ENCODE data around the gene MYBPC2. TPM values are rescaled to one million over a fixed set of nuclear protein-coding genes. Genes with fewer than 3 reads are reported as not detected.

The MYBPC2 gene
- total RNA-seq, 1 experiment from 2014 or later, result 13.8 TPM

DNA sequence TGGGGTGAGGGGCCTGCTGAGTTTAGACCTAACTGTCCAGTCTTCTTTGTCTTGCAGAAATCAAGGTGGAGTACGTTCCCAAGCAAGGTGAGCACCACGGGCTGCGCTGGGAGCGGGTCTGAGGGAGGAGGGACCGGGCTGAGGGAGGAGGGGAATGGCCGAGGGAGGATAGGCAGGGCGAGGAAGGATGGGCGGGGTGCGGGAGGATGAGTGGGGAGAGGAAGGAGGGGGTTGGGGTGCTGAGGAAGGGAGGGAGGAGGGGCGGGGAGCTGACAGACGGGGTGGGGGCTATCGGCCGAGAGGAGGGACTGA, 18.5 kb downstream of the MYBPC2 start:
- Histone ChIP-seq H3K27me3 (no peaks in the 10 kb centered on the region), H3K9me3 (replicated peaks) (no peaks in the 10 kb centered on the region; the same call in 1 of the 2 replicates), H3K4me3 (no peak overlapping the region), H3K4me1 (no peaks in the 10 kb centered on the region), H3K27ac (no peak overlapping the region), H3K36me3 (no peaks in the 10 kb centered on the region; the same call in 1 of the 2 replicates)
- DNase-seq, result no peak

DNA sequence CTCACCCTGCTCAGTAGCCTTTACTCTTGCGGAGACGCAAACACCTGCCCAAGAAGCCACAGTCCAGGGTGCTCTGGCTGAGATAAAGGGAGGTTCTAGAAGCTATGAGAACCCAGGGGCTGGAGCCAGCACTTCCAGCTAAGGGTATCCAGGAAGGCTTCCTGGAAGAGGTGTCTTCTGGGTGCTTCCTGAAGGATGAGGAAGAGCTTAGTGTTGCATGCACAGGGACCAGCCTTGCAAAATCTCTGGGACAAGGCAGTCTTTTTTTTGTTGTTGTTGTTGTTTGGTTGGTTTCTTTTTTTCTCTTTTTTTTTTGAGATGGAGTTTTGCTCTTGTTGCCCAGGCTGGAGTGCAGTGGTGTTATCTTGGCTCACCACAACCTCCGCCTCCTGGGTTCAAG, 20.6 kb downstream of the MYBPC2 start:
- no peak overlapping the region for H3K27ac ChIP-seq
- no peak for DNase-seq
- no peaks in the 10 kb centered on the region; the same call in 1 of the 2 replicates for H3K36me3 ChIP-seq
- H3K9me3 ChIP-seq (replicated peaks), result no peaks in the 10 kb centered on the region
- H3K27me3 ChIP-seq, result no peaks in the 10 kb centered on the region
- H3K4me1 ChIP-seq, result no peaks in the 10 kb centered on the region
- H3K4me3 ChIP-seq, result no peak overlapping the region

DNA sequence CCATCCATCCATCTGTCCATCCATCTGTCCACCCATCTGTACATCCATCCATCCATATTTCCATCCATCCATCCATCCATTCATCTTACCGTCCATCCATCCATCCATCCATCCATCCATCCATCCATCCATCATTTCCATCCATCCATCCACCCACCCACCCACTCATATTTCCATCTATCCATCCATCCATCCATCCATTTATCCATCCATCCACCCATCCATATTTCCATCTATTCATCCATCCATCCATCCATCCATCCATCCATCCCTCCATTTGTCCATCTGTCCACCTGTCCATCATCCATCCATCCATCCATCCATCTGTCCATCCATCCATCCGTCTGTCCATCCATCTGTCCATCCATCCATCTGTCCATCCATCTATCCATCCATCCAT, 23.3 kb downstream of the MYBPC2 start:
- Histone ChIP-seq H3K36me3 (no peaks in the 10 kb centered on the region; the same call in 1 of the 2 replicates), H3K27ac (no peak overlapping the region), H3K9me3 (replicated peaks) (no peaks in the 10 kb centered on the region), H3K27me3 (no peaks in the 10 kb centered on the region), H3K4me3 (no peak overlapping the region), H3K4me1 (peaks cover 9% of the 10 kb centered on the region)
- no peak for DNase-seq

DNA sequence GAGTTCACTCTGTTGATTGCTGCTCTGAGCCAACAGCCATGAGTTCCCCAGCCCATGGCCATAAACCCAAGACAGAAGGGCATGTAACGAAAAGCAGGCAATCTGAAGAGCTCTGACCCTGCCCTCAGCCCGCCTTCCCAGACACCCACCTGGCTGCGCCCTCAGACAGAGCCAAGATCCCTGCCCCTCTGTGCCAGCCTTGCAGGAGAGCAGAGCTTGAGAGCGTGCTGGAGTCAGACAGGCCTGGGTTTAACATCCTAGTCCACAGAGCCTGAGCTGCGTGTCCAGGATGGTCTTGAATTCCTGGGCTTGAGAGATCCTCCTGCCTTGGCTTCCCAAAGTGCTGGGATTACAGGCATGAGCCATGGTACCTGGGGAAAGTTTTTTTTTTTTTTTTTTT, 24.6 kb downstream of the MYBPC2 start:
- H3K4me1 ChIP-seq, result peaks cover 9% of the 10 kb centered on the region
- no peaks in the 10 kb centered on the region for H3K27me3 ChIP-seq
- H3K36me3 ChIP-seq, result no peaks in the 10 kb centered on the region; the same call in 1 of the 2 replicates
- no peak overlapping the region for H3K27ac ChIP-seq
- H3K4me3 ChIP-seq, result no peak overlapping the region
- no peak for DNase-seq
- no peaks in the 10 kb centered on the region for H3K9me3 ChIP-seq (replicated peaks)

DNA sequence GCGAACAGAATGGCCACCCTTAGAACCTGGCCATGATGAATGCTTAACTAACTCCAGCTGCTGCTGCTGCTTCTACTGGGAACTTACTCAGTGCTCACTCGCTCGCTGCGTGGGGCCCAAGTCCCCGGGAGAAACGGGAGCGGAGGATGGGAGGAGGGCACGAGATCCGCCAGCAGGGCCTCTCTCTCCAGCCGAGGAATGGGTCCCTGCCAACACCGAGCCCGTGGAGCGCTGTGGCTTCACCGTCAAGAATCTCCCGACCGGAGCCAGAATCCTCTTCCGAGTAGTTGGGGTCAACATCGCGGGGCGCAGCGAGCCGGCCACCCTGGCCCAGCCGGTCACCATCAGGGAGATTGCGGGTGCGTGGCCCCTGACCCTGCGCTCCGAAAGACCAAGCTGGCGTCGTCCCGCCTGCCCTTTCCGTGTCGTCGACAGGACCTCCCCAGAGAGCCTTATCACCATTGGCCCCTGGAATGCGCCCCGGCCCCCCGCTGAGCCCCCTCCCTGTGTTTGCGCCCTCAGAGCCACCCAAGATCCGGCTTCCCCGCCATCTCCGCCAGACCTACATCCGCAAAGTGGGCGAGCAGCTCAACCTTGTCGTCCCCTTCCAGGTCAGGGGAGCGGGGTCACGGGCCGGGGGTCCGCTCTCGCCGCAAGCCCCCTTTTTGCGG, 25.8 kb downstream of the MYBPC2 start:
- Histone ChIP-seq H3K36me3 (no peaks in the 10 kb centered on the region; the same call in 1 of the 2 replicates), H3K27me3 (no peaks in the 10 kb centered on the region), H3K9me3 (replicated peaks) (no peaks in the 10 kb centered on the region), H3K4me1 (peaks cover 9% of the 10 kb centered on the region), H3K27ac (no peak overlapping the region), H3K4me3 (no peak overlapping the region)
- DNase-seq, result no peak

DNA sequence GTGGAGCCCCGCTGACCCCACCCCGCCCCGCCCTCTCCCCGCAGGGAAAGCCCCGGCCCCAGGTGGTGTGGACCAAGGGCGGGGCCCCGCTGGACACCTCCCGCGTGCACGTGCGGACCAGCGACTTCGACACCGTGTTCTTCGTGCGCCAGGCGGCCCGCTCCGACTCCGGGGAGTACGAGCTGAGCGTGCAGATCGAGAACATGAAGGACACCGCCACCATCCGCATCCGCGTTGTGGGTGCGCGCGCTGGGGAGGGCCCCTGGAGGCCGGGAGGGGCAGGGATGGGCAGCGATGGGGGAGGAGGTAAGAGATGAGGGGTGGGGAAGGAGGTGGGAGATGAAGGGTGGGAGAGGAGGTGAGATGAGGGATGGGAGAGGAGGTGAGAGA, 26.4 kb downstream of the MYBPC2 start:
- no peak for DNase-seq
- no peaks in the 10 kb centered on the region; the same call in 1 of the 2 replicates for H3K36me3 ChIP-seq
- no peaks in the 10 kb centered on the region for H3K27me3 ChIP-seq
- no peaks in the 10 kb centered on the region for H3K9me3 ChIP-seq (replicated peaks)
- peaks cover 9% of the 10 kb centered on the region for H3K4me1 ChIP-seq
- H3K27ac ChIP-seq, result no peak overlapping the region
- H3K4me3 ChIP-seq, result no peak overlapping the region

DNA sequence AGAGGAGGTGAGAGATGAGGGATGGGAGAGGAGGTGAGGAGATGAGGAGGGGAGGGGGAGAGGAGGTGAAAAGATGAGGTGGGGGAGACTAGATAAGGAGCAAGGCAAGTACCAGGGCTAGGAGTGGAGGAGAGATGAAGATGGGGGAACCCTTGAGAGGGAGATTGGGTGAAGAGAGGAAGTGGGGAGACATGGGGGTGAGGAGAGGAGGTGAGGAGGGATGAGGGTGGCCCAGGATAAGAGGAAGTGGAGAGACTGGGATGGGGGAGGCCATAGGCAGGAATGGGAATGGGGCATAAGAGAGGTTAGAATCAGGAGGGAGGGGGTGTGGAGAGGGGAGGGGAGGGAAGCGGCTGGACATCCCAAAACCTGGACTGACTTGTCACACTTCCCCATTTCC, 26.9 kb downstream of the MYBPC2 start:
- H3K36me3 ChIP-seq, result no peaks in the 10 kb centered on the region; the same call in 1 of the 2 replicates
- no peak for DNase-seq
- H3K4me1 ChIP-seq, result peaks cover 9% of the 10 kb centered on the region
- no peak overlapping the region for H3K4me3 ChIP-seq
- H3K27ac ChIP-seq, result no peak overlapping the region
- H3K27me3 ChIP-seq, result no peaks in the 10 kb centered on the region
- no peaks in the 10 kb centered on the region for H3K9me3 ChIP-seq (replicated peaks)

DNA sequence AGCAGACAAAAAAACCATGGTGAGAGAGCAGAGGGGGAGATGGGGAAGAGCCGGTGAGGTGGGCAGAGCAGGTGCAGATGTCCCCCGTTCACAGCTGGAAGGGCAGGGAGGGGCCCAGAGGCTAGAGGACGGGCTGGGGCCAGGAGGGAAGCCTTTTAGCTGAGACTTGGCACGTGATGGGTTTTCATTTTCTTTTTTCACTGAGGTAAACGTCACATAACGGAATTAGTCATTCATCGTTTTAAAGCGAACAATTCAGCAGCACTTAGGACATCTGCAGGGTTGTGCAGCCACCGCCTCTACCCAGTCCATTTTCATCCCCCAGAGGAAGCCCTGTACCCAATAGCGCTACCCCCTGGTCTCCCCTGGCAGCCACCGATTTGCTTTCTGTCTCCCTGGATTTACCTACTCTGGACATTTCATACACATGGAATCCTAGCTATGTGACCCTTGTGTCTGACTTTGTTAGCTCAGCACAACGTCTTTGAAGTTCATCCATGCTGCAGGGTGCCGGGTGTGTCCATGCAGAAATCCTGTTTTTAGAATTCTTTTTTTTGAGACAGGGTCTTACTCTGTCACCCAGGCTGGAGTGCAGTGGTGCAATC, 27.6 kb downstream of the MYBPC2 start:
- Histone ChIP-seq H3K4me1 (peaks cover 9% of the 10 kb centered on the region), H3K36me3 (no peaks in the 10 kb centered on the region; the same call in 1 of the 2 replicates), H3K27ac (no peak overlapping the region), H3K9me3 (replicated peaks) (no peaks in the 10 kb centered on the region), H3K27me3 (no peaks in the 10 kb centered on the region), H3K4me3 (no peak overlapping the region)
- DNase-seq, result peak in 1 of 2 experiments; percentile 42

DNA sequence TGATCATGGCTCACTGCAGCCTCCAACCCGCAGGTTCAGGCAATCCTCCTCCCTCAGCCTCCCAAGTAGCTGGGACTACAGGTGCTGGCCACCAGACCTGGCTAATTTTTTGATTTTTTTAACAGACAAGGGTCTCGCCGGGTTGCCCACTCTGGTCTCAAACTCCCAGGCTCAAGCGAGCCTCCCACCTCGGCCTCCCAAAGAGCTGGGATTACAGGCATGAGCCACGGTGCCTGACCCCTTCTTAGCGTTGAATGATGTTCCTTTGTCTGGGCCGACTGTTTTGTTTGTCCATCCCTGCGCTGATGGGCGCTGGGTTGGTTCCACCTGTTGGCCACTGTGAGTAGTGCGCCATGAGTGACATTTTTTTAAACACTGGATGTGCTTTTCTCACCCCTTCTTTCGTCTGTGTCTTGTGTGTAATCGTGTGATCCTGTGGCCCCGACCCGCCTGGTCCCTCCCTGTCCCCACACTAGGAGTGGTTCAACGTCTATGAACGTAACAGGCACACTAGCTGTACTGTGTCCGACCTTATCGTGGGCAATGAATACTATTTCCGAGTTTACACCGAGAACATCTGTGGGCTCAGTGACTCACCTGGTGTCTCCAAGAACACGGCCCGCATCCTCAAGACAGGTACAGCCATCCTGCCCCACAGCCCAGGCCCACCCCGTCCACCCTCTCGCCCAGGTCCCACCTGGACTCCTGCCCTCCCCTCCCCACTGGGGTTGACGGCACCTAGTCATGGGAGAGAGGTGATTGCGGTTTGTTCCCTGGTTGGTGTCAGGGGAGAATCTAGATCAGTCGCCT, 28.6 kb downstream of the MYBPC2 start:
- Histone ChIP-seq H3K27ac (no peak overlapping the region), H3K36me3 (no peaks in the 10 kb centered on the region), H3K4me1 (peaks cover 14% of the 10 kb centered on the region), H3K9me3 (replicated peaks) (no peaks in the 10 kb centered on the region), H3K4me3 (no peak overlapping the region), H3K27me3 (no peaks in the 10 kb centered on the region)
- peak; percentile 60 to 84 for DNase-seq

DNA sequence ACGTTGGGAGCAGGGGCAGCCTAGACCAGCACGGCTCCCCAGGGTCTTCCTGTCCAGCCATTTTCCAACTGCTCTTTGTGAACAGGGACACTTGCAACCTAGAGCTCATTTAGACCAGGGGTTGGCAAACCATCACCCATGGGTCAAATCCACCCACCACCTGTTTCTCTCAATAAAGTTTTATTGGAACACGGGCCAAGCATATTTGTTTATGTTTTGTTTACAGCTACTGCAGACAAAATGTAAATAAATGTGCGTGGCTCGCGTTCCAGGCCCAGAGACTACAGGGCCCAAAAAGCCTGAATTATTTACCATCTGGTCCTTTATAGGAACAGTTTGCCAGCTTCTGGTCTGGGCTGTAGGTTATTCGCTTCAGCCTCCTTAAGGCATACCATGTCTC, 30.3 kb downstream of the MYBPC2 start:
- Histone ChIP-seq H3K4me3 (no peak overlapping the region), H3K9me3 (replicated peaks) (no peaks in the 10 kb centered on the region), H3K27ac (no peak overlapping the region), H3K27me3 (no peaks in the 10 kb centered on the region), H3K36me3 (no peaks in the 10 kb centered on the region), H3K4me1 (peaks cover 23% of the 10 kb centered on the region)
- no peak for DNase-seq

DNA sequence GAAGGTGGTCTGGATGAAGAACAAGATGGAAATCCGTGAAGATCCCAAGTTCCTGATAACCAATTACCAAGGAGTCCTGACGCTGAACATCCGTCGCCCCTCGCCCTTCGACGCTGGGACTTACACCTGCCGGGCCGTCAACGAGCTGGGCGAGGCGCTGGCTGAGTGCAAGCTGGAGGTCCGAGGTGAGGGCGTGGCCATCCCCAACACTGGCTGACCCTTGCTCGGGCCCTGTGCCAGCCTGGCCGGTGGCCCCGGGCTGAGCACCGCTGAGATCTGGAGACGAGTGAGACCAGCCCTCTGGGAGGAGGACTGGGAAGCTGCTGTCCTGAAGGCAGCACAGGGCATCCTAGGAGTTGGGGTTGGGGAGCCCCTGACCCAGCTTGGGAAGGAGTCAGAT, 31.7 kb downstream of the MYBPC2 start:
- no peak for DNase-seq
- H3K27me3 ChIP-seq, result no peaks in the 10 kb centered on the region
- H3K36me3 ChIP-seq, result no peaks in the 10 kb centered on the region
- H3K9me3 ChIP-seq (replicated peaks), result no peaks in the 10 kb centered on the region
- peaks cover 23% of the 10 kb centered on the region for H3K4me1 ChIP-seq
- no peak overlapping the region for H3K27ac ChIP-seq
- no peak overlapping the region for H3K4me3 ChIP-seq

DNA sequence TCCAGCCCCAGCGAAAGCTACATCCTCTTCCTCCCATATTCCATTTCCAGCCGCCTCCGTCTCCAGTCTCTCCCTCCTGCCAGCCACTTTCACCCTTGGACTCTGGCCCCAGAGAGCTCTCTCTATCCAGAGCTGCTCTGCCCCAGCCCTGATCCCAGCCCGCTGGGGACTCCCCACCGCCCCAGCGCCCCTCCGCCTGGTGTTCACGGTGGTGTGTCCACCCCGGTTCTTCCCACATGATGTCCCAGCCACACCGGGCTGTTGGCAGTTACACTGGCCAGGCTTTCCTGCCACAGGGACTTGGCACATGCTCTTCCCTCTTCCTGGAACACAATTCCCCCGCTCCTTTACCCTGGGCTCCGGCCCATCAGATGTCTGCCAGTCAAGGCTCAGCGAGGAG, 32.3 kb downstream of the MYBPC2 start:
- no peak for DNase-seq
- H3K4me3 ChIP-seq, result no peak overlapping the region
- no peak overlapping the region for H3K27ac ChIP-seq
- no peaks in the 10 kb centered on the region for H3K27me3 ChIP-seq
- peaks cover 21% of the 10 kb centered on the region for H3K4me1 ChIP-seq
- H3K9me3 ChIP-seq (replicated peaks), result no peaks in the 10 kb centered on the region
- H3K36me3 ChIP-seq, result no peaks in the 10 kb centered on the region

DNA sequence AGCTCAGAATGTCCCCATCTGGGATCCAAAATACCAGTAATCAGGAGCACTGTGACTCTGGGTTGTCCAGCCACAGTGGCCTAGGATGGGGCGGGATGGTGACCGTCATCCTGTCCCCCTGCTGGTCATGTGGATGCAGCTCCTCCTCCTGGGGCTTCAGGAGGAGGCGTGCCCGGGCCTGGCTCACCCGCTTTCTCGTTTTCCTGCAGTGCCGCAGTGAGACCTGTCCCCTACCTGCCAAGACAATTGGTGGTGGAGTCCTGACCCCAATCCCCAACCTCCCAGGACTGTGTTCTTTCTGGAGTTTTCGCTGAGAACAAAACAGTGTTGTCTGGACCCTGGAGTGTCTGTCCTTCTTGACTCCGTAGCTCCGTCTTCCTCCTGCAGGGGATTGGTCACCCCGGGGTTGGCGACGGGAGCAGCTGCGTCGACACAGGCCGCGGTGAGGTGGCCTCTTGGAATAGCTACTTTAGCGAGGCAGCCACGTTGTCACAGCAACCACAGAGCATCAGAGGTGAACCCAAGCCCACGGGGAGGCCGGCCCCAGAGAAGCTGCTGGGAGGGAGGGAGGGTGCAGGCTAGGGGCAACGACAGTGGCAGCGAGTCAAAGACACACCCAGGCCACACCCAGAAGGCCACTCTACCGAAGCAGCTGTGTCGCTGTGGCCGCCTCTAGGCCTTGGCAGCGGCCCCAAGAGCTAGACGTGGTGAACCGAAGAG, 33.5 kb downstream of the MYBPC2 start:
- peak overlapping the region; percentile 71 for H3K27ac ChIP-seq

DNA sequence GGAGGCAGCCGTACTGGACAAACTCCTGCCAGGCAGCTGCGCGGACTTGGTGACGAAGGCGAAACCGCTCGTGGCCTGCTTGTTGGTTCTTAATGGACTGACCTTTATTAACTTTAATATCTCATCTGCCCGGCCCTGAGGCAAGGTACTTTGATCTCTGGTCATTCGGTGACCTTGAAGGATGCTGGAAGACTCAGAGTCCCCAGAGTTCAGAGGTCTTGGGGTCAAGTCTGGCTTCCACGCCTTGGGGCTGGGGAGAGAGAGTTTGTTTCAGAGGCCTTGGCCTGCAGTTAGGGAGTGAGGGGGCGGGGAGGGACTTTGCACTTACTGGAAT, 34.0 kb downstream of the MYBPC2 start:
- Histone ChIP-seq H3K4me3 (peak overlapping the region; percentile 45), H3K27me3 (no peaks in the 10 kb centered on the region), H3K36me3 (no peaks in the 10 kb centered on the region), H3K9me3 (replicated peaks) (no peaks in the 10 kb centered on the region), H3K4me1 (peaks cover 14% of the 10 kb centered on the region), H3K27ac (peak overlapping the region; percentile 71)
- peak in 1 of 2 experiments; percentile 31 for DNase-seq

More for the DNA sequence above, 33.5 kb downstream of the MYBPC2 start:
- H3K4me1 ChIP-seq, result peaks cover 14% of the 10 kb centered on the region
- H3K36me3 ChIP-seq, result no peaks in the 10 kb centered on the region
- H3K4me3 ChIP-seq, result peak overlapping the region; percentile 45
- H3K9me3 ChIP-seq (replicated peaks), result no peaks in the 10 kb centered on the region
- peak; percentile 95 for DNase-seq
- H3K27me3 ChIP-seq, result no peaks in the 10 kb centered on the region

DNA sequence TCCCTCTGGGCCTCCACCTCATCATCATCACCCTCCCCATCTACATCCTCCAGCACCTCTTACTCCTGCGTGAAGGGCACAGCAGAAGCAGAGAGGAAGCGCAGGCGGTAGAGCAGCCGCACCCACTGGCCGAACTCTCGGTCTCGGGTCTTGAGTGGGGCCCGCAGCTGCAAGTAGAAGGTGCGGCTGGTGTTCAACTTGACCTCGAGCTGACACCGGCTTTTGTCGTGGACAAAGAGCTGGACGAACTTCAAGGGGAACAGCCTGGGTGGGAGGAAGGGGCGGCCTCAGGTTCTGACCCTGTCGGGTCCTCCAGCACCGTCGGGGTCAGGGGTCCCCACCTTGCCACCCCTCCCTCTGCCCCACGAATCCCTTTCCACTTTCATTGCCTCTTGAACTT, 34.9 kb downstream of the MYBPC2 start:
- DNase-seq, result no peak
- no peaks in the 10 kb centered on the region for H3K9me3 ChIP-seq (replicated peaks)

More for the DNA sequence above, 34.9 kb downstream of the MYBPC2 start:
- no peaks in the 10 kb centered on the region for H3K27me3 ChIP-seq
- H3K36me3 ChIP-seq, result no peaks in the 10 kb centered on the region
- H3K27ac ChIP-seq, result no peak overlapping the region
- no peak overlapping the region for H3K4me3 ChIP-seq
- peaks cover 14% of the 10 kb centered on the region for H3K4me1 ChIP-seq

Measured in SJCRH30 (cell line).